HFFc6 (cell line): ENCODE data around the gene NRXN2. TPM values are rescaled to one million over a fixed set of nuclear protein-coding genes. Genes with fewer than 3 reads are reported as not detected.

ENCODE experiments used
- DNase-seq: peaks from one replicate; pipeline ENCODE4 v3.0.0-alpha.2; 2018
- H3K27ac Mint-ChIP-seq: 2 replicates; pipeline ENCODE4 v1.8.0; 2020; ENCODE audit warnings: mild to moderate bottlenecking, mixed read lengths
- H3K27me3 Mint-ChIP-seq: 2 replicates; pipeline ENCODE4 v1.8.0; 2021; ENCODE audit warnings: mild to moderate bottlenecking, moderate library complexity, mixed read lengths; ENCODE audit not compliant: insufficient read depth
- H3K36me3 Mint-ChIP-seq: 2 replicates; pipeline ENCODE4 v1.8.0; 2021; ENCODE audit warnings: low read depth, mixed read lengths
- H3K4me1 Mint-ChIP-seq: 2 replicates; pipeline ENCODE4 v1.8.0; 2020; ENCODE audit warnings: low read depth, mixed read lengths
- H3K4me3 Mint-ChIP-seq: 2 replicates; pipeline ENCODE4 v1.8.0; 2020; ENCODE audit warnings: mild to moderate bottlenecking, moderate library complexity, mixed read lengths
- H3K9me3 Mint-ChIP-seq: 2 replicates; pipeline ENCODE4 v1.8.0; 2020; ENCODE audit warnings: mild to moderate bottlenecking, mixed read lengths
- total RNA-seq, 6 experiments: library from RNA; stranded (reverse); fragmentation: NEBNext Ultra II Directional; extraction: Animal tissue kit (Norgen Biotek cat#: 25700); gene quantifications; 2 replicates in 1 of 6; 3 replicates in 5 of 6; pipeline ENCODE4 v1.2.3, GENCODE V29; 2021
- TF ChIP-seq, protein P1 (sequence below): fragments of 200-600 bp; sonication (generic); IDR thresholded peaks from 2 replicates; pipeline ENCODE4 v1.5.0; 2021; ENCODE audit warnings: antibody characterized with exemption, mild to moderate bottlenecking

The NRXN2 gene
- total RNA-seq, 6 experiments from 2014 or later, result 0.14 to 0.51 (median 0.31) TPM; not detected in 1

GRCh38 chr11:64622681-64623080 is 100.3 kb downstream of the NRXN2 start:
- TF ChIP-seq, protein P1, sequence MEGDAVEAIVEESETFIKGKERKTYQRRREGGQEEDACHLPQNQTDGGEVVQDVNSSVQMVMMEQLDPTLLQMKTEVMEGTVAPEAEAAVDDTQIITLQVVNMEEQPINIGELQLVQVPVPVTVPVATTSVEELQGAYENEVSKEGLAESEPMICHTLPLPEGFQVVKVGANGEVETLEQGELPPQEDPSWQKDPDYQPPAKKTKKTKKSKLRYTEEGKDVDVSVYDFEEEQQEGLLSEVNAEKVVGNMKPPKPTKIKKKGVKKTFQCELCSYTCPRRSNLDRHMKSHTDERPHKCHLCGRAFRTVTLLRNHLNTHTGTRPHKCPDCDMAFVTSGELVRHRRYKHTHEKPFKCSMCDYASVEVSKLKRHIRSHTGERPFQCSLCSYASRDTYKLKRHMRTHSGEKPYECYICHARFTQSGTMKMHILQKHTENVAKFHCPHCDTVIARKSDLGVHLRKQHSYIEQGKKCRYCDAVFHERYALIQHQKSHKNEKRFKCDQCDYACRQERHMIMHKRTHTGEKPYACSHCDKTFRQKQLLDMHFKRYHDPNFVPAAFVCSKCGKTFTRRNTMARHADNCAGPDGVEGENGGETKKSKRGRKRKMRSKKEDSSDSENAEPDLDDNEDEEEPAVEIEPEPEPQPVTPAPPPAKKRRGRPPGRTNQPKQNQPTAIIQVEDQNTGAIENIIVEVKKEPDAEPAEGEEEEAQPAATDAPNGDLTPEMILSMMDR, result no peak
- Mint-ChIP-seq H3K36me3 (no peaks in the 10 kb centered on the region), H3K4me1 (no peaks in the 10 kb centered on the region), H3K27ac (no peak overlapping the region), H3K9me3 (no peaks in the 10 kb centered on the region), H3K27me3 (peaks cover 30% of the 10 kb centered on the region), H3K4me3 (no peak overlapping the region)
- DNase-seq, result no peak

DNA sequence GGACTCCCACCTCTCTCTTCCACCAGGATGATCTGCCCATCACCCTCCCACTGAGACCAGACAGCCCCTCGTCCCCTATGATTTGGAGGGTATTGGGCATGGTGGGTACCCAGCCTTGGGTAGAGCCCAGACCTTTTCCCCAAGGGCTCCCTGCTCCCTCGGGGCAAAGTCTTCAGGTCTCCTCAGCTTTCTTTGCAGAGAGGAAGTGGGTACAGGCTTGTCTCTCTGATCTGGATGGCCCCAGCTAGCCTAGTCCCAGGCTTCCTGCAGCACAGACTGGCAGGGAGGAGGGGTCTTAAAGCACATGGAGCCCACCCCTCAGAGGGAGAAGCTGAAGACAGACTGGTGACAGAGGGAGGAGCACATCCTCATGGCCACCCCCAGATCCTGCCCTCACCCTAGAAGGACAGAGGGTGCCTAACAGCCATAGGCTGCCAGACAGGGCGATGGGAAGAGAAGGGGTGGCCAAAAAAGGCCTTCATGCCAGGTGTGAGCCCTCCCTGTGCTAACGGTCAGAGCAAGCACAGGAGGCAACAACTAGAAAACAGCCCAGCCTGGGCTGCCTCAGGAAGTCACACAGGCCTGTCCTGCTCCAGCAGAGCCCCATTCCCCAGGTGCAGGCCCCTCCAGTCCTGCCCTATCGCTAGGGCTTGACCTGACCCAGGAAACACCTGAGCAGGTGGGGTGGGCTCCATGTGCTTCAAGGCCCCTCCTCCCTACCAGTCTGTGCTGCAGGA is 101.5 kb downstream of the NRXN2 start:
- H3K27ac Mint-ChIP-seq, result no peak overlapping the region
- no peaks in the 10 kb centered on the region for H3K4me1 Mint-ChIP-seq
- H3K4me3 Mint-ChIP-seq, result no peak overlapping the region
- TF ChIP-seq, protein P1, result no peak
- no peak for DNase-seq
- H3K27me3 Mint-ChIP-seq, result peaks cover 20% of the 10 kb centered on the region
- H3K9me3 Mint-ChIP-seq, result no peaks in the 10 kb centered on the region
- H3K36me3 Mint-ChIP-seq, result no peaks in the 10 kb centered on the region

- TF ChIP-seq, protein P1, result no peak
- Mint-ChIP-seq H3K36me3 (no peaks in the 10 kb centered on the region), H3K4me3 (no peak overlapping the region), H3K4me1 (no peaks in the 10 kb centered on the region), H3K9me3 (no peaks in the 10 kb centered on the region), H3K27me3 (peaks cover 18% of the 10 kb centered on the region), H3K27ac (no peak overlapping the region)
- DNase-seq, result no peak
These were observed 102.5 kb downstream of the NRXN2 start for GRCh38 chr11:64620381-64620971.

DNA sequence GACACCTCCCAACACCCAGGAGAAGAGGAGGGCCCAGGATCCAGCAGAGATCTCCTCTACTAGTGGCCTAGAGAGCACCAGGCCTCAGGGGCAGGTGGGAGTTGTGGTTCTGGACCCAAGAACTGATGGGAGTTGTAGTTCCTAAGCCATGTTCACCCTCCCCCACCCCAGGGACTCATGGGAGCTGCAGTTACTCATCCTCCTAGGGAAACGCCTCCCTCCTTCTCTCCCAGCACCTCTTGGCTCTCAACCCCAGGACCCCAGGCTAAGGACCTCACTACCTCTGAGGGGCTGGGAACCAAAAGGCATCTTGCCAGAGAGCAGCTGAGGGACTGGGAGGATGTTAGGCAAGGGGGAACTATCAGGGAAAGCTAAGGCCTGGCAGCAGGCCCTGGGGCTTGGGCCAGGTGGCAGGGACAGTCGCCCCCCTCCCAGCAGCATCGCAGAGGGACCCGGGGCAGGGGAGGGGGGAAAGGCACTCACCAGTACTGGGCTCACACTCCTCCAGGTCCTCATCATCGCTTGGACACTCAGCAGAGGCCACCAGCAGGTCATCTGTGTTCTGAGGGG is 103.1 kb downstream of the NRXN2 start:
- Mint-ChIP-seq H3K27me3 (peaks cover 21% of the 10 kb centered on the region), H3K27ac (no peak overlapping the region), H3K9me3 (no peaks in the 10 kb centered on the region), H3K36me3 (no peaks in the 10 kb centered on the region), H3K4me3 (no peak overlapping the region), H3K4me1 (no peaks in the 10 kb centered on the region)
- peak; percentile 35 for DNase-seq
- TF ChIP-seq, protein P1, result no peak

GRCh38 chr11:64619196-64619595 is 103.8 kb downstream of the NRXN2 start:
- TF ChIP-seq, protein P1, result no peak
- no peak overlapping the region for H3K27ac Mint-ChIP-seq
- peaks cover 22% of the 10 kb centered on the region for H3K27me3 Mint-ChIP-seq
- DNase-seq, result no peak
- no peaks in the 10 kb centered on the region for H3K4me1 Mint-ChIP-seq
- H3K36me3 Mint-ChIP-seq, result no peaks in the 10 kb centered on the region
- H3K4me3 Mint-ChIP-seq, result no peak overlapping the region
- H3K9me3 Mint-ChIP-seq, result no peaks in the 10 kb centered on the region
